ENCODE measurements around the gene CTBP2.
A peak's percentile ranks its signal among the peaks of the same experiment; 100 is the strongest.

CTBP2 gene

DNA sequence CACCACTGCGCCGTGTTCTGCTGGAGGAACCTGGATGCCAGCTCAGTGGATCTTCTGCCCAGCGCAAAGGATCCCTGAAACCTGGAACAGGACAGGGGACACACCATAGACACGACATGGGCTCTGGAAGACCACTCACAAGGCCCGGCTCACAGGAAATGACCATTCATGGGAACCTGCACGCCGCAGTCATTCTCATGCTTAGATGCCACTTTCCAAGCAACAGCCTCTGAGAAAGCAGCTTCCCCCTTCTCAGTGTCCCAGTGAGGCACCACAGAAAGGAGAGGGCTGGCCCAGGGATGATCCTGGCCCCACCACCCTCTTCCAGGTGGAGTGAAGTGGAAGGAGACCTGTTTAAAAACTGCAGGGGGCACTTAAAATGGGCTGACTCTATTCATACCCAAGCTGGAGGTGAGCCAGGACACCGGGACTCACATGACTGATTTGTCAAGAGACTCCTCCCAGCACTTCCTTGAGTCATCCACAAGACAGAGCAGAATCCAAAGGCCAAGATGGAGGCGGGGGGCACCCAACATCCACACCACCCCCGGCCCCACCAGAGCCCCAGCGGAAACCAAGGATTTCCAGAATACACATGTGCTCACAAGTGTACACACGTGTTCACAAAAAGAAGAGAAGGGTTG is 11.2 kb downstream of the CTBP2 start:
- H3K4me3 ChIP-seq = no peak overlapping the region
- peak overlapping the region in 10 of 21 experiments; percentile 10 to 78 (median 37) for H3K27ac ChIP-seq

DNA sequence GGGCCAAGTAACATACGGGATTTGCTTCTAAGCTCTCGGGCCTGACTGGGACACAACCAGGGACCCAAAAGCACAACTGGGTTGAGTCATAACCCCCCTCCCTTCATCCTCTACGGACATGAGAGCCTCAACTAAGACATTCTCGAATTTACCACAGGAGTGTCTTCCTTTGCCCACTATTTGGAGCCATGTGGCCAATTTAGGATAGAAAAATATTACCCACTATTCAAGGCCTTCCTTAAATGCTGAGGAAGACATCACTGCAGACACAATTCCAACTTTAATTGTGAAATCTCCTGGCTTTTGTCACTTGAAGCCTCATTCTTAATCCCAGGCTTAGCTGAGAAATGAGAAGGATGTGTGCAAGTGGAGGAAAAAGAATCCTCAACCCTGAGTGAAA is 11.8 kb downstream of the CTBP2 start:
- Histone ChIP-seq H3K27ac (peak overlapping the region in 7 of 21 experiments; percentile 19 to 78 (median 34)), H3K4me3 (no peak overlapping the region)

GRCh38 chr10:125147971-125148439 is 12.4 kb downstream of the CTBP2 start:
- H3K27ac ChIP-seq = peak overlapping the region in 7 of 21 experiments; percentile 19 to 78 (median 47)
- H3K4me3 ChIP-seq = no peak overlapping the region

GRCh38 chr10:125146791-125147579 is 13.4 kb downstream of the CTBP2 start:
- H3K4me3 ChIP-seq = no peak overlapping the region
- peak overlapping the region in 15 of 21 experiments; percentile 0 to 78 (median 32) for H3K27ac ChIP-seq

- Histone ChIP-seq H3K27ac (no peak overlapping the region), H3K4me3 (no peak overlapping the region)
These were observed 14.7 kb downstream of the CTBP2 start for GRCh38 chr10:125145636-125146035.

DNA sequence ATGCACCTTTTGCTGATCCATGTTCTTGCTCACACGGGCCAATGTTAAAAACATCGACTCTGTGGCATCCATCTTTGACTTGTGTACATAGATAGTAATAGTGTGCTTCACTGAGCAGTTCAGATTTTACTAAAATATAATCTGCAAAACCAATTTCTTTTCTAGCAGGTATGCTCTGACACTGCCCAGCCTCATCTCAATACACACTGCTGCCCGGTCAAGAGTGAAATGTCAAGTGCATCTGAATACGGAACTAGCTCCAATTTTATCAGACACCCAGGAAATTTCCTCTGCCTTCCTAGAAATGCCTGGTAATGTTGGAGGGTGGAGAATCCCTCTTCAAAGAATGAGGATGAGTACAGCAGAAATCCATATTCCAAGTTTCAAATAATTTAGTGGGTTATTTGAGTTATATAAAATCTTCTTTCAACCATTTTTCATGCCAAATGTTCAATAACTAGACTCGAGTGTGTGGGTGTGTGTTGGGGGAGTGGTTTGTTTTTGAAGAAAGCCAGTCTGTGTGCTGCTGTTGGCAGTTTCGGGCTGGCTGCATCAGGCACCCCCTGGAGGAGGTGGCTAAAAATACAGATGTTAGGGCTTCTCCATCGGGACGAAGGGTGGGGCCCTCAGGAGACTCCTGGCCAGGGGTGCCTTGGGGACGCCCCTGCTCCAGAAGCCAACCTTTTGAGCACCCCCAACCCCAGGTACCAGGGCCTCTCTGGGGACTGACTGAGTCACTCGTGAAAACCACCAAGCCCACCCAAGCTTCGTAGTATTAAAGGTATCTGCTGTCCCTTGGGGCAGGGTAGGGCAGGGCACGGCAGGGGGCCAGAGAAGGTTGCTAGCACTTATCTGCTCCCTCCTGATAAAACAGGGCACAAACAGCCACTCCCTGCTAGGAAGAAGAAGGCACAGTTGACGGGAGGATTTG is 15.4 kb downstream of the CTBP2 start:
- Histone ChIP-seq H3K4me3 (no peak overlapping the region), H3K27ac (peak overlapping the region in 1 of 21 experiments; percentile 38)

- Histone ChIP-seq H3K27ac (no peak overlapping the region), H3K4me3 (no peak overlapping the region)
These were observed 16.2 kb downstream of the CTBP2 start for GRCh38 chr10:125144206-125144605.

- Histone ChIP-seq H3K27ac (no peak overlapping the region), H3K4me3 (no peak overlapping the region)
These were observed 17.4 kb downstream of the CTBP2 start for GRCh38 chr10:125142946-125143345.

GRCh38 chr10:125141860-125142484 is 18.4 kb downstream of the CTBP2 start:
- H3K27ac ChIP-seq = no peak overlapping the region
- no peak overlapping the region for H3K4me3 ChIP-seq

DNA sequence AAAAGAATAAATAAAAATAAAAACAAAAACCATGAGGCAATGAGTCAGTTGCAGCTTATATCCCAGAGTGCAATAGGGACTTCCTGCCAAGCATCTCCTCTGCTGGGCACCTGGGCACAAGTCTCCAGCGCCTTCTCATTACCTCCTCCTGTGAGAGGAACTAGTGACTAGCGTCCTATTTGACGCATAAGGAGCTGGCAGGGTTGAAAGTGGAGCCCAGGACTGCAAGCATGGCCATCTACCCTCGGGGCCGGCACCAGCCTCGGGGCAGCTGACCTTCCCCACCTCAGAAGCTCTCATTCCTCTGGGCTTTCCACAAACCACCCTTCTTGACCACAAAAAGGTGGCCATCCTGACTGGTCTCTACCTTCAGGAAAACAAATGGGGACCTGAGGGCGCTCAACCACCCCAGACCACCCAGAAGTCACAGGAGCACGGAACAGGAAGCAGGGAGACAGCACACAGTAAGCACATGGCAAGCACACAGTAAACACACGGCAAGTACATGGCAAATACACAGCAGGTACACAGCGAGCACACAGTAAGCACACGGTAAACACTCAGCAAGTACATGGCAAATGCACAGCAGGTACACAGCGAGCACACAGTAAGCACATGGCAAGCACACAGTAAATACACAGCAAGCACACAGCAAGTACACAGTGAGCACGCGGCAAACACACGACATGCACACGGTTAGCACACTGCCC is 19.1 kb downstream of the CTBP2 start:
- no peak overlapping the region for H3K4me3 ChIP-seq
- no peak overlapping the region for H3K27ac ChIP-seq

GRCh38 chr10:125140151-125140550 is 20.2 kb downstream of the CTBP2 start:
- no peak overlapping the region for H3K27ac ChIP-seq
- no peak overlapping the region for H3K4me3 ChIP-seq

- no peak overlapping the region for H3K4me3 ChIP-seq
- H3K27ac ChIP-seq = peak overlapping the region in 1 of 21 experiments; percentile 12
These were observed 22.5 kb downstream of the CTBP2 start for GRCh38 chr10:125137601-125138438.

DNA sequence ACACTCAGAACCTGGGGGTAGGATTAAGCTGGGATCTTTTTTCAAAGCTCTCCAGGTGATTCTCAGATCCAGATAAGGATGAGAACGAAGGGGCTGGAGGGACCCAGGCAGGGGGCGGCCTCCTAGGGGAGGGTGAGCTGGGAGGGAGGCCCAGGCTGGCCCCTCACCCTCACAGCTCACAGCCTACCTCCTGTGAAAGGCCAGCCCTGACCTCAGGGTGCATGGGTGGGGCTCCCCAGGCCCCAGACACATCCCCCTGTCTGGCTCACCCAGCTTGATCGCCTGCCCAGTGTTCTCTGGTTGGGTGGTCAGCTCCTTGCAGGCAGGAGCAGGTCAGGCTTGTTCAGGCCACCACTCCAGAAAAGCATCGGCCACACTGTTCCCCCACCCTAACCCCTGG is 24.3 kb downstream of the CTBP2 start:
- Histone ChIP-seq H3K27ac (no peak overlapping the region), H3K4me3 (no peak overlapping the region)

GRCh38 chr10:125135771-125136035 is 24.7 kb downstream of the CTBP2 start:
- Histone ChIP-seq H3K4me3 (no peak overlapping the region), H3K27ac (no peak overlapping the region)

- H3K27ac ChIP-seq = no peak overlapping the region
- H3K4me3 ChIP-seq = no peak overlapping the region
These were observed 25.2 kb downstream of the CTBP2 start for GRCh38 chr10:125134916-125135770.

DNA sequence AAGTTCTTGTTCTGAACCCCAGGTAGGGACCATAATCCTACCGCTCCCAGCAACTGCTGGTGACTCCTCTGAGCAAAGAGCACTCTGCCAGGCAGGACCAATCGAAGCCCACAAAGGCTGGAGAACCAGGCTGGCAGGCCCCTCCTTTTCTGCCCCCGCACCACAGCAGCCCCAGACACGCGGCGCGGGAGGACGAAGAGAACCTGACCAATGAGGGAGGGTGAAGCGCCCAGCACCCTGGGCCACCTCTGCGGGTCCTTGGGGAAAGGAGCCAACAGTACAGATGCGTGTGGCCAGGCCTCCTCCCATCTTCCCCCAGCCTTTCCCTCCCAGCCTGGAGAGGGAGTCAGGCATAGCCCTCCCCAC is 25.9 kb downstream of the CTBP2 start:
- H3K4me3 ChIP-seq = no peak overlapping the region
- H3K27ac ChIP-seq = no peak overlapping the region

GRCh38 chr10:125133696-125134482 is 26.5 kb downstream of the CTBP2 start:
- no peak overlapping the region for H3K27ac ChIP-seq
- H3K4me3 ChIP-seq = no peak overlapping the region
